GM19239 (cell line): ENCODE results near the gene DOC2A.
"Not testable (repeated sequence)": the region's sequence is repeated elsewhere in the genome, so short reads cannot be mapped to it uniquely, and the experiment has no call there.

Source experiments
- DNase-seq: peaks from one replicate; pipeline ENCODE4 v3.0.0; 2011; ENCODE audit warnings: low spot score; ENCODE audit not compliant: insufficient read length
- FAIRE-seq: peaks from 2 replicates; lab custom pipeline; 2011; peaks lifted over from hg19 to GRCh38; lab: Jason Lieb, UNC

The DOC2A gene

GRCh38 chr16:29977063-29977825 is 33.6 kb downstream of the DOC2A start:
- no peak for DNase-seq

DNA sequence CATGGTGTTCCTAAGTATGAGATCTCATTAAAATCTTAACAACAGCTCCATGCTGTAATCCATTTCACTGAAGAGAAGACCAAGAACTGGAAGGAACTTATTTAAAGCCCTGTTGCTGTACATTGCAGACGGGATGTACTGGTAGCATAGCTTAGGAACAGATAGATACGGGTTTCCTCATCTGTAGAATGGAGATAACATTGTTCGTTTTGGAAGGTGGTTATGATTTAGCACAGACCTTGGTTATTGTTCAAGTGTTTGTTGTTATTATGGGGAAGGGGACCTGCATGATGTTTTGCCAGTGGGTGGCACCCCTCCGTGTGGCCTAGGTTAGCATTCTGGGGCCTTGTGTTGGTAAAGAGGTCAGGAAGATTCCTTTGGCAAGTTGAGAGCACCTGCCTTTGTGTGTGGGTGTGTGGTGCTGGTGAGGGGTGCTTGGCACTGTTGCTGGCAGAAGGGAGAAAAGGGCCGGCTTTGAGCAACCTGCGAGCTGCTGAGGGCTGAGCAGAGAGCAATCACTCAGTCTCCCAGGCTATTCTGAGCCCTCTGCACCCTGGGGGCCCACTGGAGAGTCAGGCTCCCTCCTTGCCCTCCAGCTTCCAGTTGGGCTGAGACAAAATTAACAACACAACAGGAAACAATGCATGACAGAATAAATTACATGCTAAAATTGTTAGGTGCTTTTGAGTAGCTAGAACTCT is 34.9 kb downstream of the DOC2A start:
- no peak for FAIRE-seq
- no peak for DNase-seq

More at GRCh38 chr16:29977063-29977825, 33.6 kb downstream of the DOC2A start:
- FAIRE-seq, result no peak

GRCh38 chr16:29975134-29975538 is 35.7 kb downstream of the DOC2A start:
- DNase-seq (no peak), FAIRE-seq (no peak)

- no peak for FAIRE-seq
- DNase-seq, result no peak
Measured at GRCh38 chr16:29974291-29975133, 36.3 kb downstream of the DOC2A start.

DNA sequence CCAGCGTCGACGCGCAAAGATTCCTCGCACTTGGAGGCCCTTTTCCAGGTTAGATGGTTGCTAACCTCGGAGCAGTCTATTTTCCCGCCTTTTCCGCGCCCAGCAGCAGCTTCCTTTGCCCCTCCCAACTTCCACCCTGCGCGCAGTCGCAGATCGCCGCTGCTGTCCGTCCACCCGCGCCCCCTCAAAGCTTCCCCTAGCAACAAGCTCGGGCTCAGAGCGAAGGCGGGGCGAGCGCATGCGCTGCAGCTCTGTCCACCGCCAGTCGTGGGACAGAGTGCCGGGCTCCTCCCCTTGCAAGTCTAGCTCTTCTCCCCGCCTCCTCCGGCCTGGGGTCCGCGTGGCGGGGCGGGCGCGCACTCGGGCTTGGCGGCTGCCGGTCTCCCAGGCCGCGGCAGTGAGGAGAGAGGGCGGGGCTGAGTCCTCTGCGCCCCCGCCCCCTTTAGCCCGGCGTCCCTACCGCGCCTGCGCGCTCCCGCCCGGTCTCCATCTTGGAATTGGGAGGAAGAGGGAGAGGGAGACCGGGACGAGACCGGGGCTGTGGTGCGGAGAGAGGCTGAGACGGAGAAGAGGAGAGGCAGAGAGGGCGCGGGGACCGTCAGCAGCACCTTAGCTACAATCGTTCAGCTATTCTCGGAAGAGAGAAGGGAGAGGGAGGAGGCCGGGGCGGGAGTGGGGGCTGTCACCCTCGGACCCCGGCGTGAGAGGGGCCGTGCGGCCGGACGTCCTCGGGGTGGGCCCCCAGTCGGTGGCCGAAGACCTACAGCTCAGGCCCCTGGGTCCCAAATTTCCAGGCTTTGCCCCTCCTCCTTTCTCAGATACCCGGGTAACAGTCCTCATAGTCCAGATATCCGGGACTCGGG is 37.2 kb downstream of the DOC2A start, which contains the start of gene TAOK2:
Gene TAOK2 (plus strand): TSS at position 485 of the 863 bp plus-strand sequence. CDS start 3,905 bp downstream, outside the sequence.
- FAIRE-seq (peak; percentile 90), DNase-seq (peak; percentile 96)

GRCh38 chr16:29972992-29973383 is 37.8 kb downstream of the DOC2A start:
- no peak for FAIRE-seq

GRCh38 chr16:29972500-29972899 is 38.3 kb downstream of the DOC2A start:
- DNase-seq, result no peak
- FAIRE-seq, result no peak

More at GRCh38 chr16:29972992-29973383, 37.8 kb downstream of the DOC2A start:
- DNase-seq, result no peak

DNA sequence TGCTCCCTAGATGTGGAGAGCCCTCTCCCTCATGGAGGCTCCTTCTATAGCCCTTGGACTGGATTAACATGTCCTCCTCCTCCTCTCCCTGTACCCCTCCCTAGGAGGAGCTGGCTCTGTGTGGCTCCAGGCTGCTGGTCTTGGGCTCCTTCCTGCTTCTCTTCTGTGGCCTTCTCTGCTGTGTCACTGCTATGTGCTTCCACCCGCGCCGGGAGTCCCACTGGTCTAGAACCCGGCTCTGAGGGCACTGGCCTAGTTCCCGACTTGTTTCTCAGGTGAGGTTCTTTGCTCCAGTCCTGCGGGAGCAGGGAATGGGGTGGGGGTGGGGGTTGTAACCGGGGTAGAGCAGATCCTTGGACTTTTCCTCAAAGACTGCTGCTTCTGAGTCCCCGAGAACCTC is 39.5 kb downstream of the DOC2A start:
- DNase-seq (no peak), FAIRE-seq (no peak)

GRCh38 chr16:29968205-29968604 is 42.6 kb downstream of the DOC2A start:
- DNase-seq (no peak), FAIRE-seq (no peak)

GRCh38 chr16:29963021-29963743 is 47.6 kb downstream of the DOC2A start:
- DNase-seq (no peak), FAIRE-seq (no peak)

DNA sequence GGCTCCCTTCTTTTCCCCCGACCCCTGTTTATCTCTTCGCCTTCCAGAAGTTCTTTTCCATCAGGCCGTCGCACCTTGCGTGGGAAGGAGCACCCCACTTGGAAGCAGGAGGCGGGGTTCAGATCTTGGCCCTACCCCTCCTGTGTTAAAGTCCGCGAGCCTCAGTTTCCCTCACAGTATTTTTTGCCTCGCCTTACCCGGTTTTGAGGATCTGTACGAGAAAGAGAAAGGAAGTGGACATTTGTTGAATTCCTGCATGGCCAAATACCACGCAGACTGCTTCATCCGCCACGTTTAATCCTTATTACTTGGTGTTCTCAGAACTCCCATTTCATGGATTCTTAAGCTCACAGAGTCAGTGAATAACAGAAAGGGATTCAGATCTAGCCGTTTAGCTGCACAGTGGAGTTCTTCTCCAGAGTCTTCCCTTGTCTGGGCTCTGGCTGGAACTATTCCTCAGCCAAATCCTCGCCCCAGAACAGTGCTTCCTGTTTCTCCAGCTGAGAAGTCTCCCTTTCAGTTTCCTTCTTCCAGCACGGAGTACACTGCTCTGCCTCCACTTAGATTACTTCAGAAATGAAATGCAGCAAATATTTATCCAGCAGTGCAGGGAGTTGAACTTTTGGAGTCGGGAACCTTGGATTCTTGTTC is 48.4 kb downstream of the DOC2A start:
- no peak for FAIRE-seq
- no peak for DNase-seq

GRCh38 chr16:29961479-29962343 is 49.1 kb downstream of the DOC2A start, which contains the start of gene TMEM219:
TSS of gene TMEM219 (plus strand) at chr16:29962079. CDS start at chr16:29963144, 1,065 bp downstream.
- FAIRE-seq (peak; percentile 71), DNase-seq (peak; percentile 97)

- no peak for DNase-seq
- FAIRE-seq, result no peak
Measured at GRCh38 chr16:29961127-29961478, 49.7 kb downstream of the DOC2A start.

DNA sequence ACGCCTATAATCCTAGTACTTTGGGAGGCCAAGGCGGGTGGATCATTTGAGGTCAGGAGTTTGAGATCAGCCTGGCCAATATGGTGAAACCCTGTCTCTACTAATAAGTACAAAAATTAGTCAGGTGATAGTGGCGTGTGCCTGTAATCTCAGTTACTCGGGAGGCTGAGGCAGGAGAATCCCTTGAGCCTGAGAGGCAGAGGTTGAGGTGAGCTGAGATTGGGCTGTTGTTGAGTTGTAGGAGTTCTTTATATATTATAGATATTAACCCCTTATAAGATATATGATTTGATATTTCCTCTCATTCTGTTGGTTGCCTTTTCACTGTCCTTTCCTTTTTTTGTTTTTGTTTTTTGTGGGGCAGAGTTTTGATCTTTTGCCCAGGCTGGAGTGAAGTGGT is 51.0 kb downstream of the DOC2A start:
- FAIRE-seq, DNase-seq: not testable (repeated sequence)

DNA sequence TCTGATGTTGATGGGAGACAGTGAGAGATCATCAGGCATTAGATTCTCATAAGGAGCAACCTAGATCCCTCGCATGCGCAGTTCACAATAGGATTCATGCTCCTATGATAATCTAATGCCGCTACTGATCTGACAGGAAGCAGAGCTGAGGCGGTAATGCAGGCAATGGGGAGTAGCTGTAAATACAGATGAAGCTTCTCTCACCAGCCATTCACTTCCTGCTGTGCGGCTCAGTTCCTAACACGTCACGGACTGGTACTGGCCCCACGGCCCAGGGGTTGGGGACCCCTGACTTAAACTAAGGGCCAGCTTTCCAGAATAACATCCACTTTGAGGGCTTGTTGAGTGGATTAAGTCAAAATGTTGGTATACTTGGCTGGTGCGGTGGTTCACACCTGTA is 51.5 kb downstream of the DOC2A start:
- DNase-seq (no peak), FAIRE-seq (no peak)

DNA sequence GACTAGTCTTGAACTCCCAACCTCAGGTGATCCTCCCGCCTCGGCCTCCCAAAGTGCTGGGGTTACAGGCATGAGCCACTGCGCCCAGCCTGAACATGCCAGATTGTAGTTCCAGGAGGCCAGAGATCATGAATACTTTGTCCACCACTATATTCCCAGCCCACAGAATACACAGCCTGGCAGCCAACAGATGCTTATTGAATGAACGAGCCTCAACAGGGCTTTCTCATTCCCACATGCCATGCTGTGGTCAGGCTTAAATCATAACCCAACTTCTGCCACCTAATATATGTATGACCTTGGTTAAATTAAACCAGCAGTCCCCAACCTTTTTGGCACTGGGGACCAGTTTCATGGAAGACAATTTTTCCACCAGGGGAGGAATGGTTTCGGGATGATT is 52.1 kb downstream of the DOC2A start:
- no peak for FAIRE-seq
- DNase-seq, result no peak
